SJSA1 (cell line): Measurements from ENCODE around the gene AKAP13. TPM values are rescaled to one million over a fixed set of nuclear protein-coding genes. Genes with fewer than 3 reads are reported as not detected.
A peak's percentile ranks its signal among the peaks of the same experiment; 100 is the strongest.

ENCODE experiments used
- DNase-seq, 2 experiments: peaks; one replicate each; pipeline ENCODE4 v3.0.0-alpha.2; 2015 to 2020; ENCODE audit warnings: low spot score in 2 of 2, low read depth in 1 of 2
- H3K27ac ChIP-seq: fragments of 250-450 bp; sonication (Bioruptor Pico); 2 replicates; pipeline ENCODE4 v1.5.1; 2020; ENCODE audit warnings: mild to moderate bottlenecking, moderate library complexity
- H3K27me3 ChIP-seq: fragments of 250-450 bp; sonication (Bioruptor Pico); replicated peaks from 2 replicates; pipeline ENCODE4 v1.5.1; 2020; ENCODE audit warnings: mild to moderate bottlenecking, moderate library complexity
- H3K36me3 ChIP-seq: fragments of 250-450 bp; sonication (Bioruptor Pico); 2 replicates; pipeline ENCODE4 v1.5.1; 2020; ENCODE audit warnings: mild to moderate bottlenecking
- H3K4me1 ChIP-seq: fragments of 250-450 bp; sonication (Bioruptor Pico); replicated peaks from 2 replicates; pipeline ENCODE4 v1.6.1; 2021; ENCODE audit warnings: mild to moderate bottlenecking
- H3K4me3 ChIP-seq: fragments of 250-450 bp; sonication (Bioruptor Pico); 2 replicates; pipeline ENCODE4 v1.5.1; 2020; ENCODE audit warnings: mild to moderate bottlenecking
- H3K9me3 ChIP-seq: fragments of 250-450 bp; sonication (Bioruptor Pico); replicated peaks from 2 replicates; pipeline ENCODE4 v1.5.1; 2020; ENCODE audit warnings: mild to moderate bottlenecking
- total RNA-seq: library from RNA; depleted of rRNA; stranded (reverse); fragments of >200 nt; shearing (Covaris generic); gene quantifications from 2 replicates; pipeline ENCODE4 v1.2.3, GENCODE V29; 2014

The AKAP13 gene
- total RNA-seq, 1 experiment from 2014 or later, result 65.4 TPM

DNA sequence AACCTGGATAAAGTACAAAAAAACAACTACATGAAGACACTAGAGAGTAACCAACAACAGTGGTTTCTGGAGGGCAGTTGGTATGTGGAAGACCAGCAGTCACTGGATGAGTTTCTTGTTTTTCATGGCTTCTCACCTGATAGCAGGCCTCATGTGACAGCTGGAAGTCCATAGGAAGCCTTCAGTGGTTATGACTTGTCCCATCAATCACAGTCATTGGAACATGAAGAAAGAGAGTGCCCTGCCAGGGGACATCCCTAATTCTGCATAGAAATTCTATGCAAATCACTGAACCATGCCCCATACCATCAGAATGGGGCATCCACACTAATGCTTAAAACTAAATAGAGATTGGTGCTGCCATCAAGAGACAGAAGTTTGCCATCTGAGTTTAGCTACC is 81.6 kb downstream of the AKAP13 start:
- no peaks in the 10 kb centered on the region; the same call in 1 of the 2 replicates for H3K4me1 ChIP-seq
- H3K9me3 ChIP-seq, result no peaks in the 10 kb centered on the region
- DNase-seq, result no peak
- H3K4me3 ChIP-seq, result no peak overlapping the region
- peaks cover 3% of the 10 kb centered on the region; the same call in 1 of the 2 replicates for H3K36me3 ChIP-seq
- H3K27ac ChIP-seq, result no peak overlapping the region
- H3K27me3 ChIP-seq, result no peaks in the 10 kb centered on the region; the same call in 1 of the 2 replicates

DNA sequence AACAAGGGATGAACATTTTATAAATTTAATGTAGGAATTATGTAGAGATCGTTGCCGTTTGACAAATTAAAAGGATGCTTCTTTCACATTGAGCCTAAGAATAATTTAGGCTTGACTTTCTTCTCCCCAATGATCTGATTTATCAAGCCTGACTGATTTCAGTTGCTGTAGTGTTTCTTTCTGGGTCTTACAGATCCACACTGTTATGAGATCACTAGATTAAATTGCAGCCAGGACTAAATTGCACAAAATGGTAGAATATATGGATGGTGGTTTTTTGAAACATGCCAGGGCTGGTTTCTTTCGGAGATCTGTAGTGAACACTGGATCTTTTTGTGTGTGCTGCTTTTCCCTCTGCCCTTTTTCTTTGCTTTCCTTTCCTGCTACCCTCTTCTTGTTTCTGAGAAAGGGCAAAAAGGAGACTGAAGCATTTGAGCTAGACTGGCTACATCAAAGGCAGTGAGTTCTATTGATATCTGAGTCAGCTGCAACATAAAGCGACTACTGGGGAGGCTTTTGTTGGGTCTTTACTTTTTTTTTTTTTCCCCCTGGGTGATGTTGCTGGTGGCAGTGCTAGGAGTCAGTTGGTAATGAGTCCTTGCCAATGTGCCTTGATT is 83.0 kb downstream of the AKAP13 start:
- DNase-seq, result no peak
- no peak overlapping the region for H3K4me3 ChIP-seq
- no peak overlapping the region for H3K27ac ChIP-seq
- H3K27me3 ChIP-seq, result no peaks in the 10 kb centered on the region; the same call in 1 of the 2 replicates
- no peaks in the 10 kb centered on the region for H3K9me3 ChIP-seq
- H3K36me3 ChIP-seq, result peaks cover 3% of the 10 kb centered on the region; the same call in 1 of the 2 replicates
- H3K4me1 ChIP-seq, result no peaks in the 10 kb centered on the region; the same call in 1 of the 2 replicates

GRCh38 chr15:85463976-85464375 is 83.6 kb downstream of the AKAP13 start:
- Histone ChIP-seq H3K36me3 (peaks cover 3% of the 10 kb centered on the region; the same call in 1 of the 2 replicates), H3K4me3 (no peak overlapping the region), H3K27ac (no peak overlapping the region), H3K27me3 (no peaks in the 10 kb centered on the region; the same call in 1 of the 2 replicates), H3K9me3 (no peaks in the 10 kb centered on the region), H3K4me1 (no peaks in the 10 kb centered on the region; the same call in 1 of the 2 replicates)
- DNase-seq, result no peak

DNA sequence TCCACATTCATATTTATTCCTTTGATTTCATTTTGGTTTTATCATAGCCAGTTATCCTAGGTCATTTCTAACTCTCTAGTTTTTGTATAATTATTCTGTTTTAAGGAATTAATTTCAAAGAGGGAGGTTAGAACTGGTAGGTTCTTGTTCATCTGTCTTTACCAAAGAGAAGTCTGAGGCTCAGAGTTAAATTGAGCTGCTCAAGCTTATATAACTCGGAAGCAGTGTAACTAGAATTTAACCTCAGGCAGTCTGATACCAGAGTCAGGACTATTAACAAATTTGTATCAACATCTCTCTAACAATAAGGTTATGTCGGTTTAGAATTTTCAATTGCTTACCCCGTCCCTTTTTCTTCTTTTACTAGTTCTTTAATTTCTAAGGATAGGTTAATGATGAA is 84.1 kb downstream of the AKAP13 start:
- DNase-seq, result no peak
- no peak overlapping the region for H3K4me3 ChIP-seq

GRCh38 chr15:85470563-85471271 is 90.3 kb downstream of the AKAP13 start:
- no peak for DNase-seq
- Histone ChIP-seq H3K36me3 (no peaks in the 10 kb centered on the region), H3K9me3 (no peaks in the 10 kb centered on the region), H3K4me1 (peaks cover 26% of the 10 kb centered on the region), H3K27ac (no peak overlapping the region), H3K27me3 (no peaks in the 10 kb centered on the region), H3K4me3 (no peak overlapping the region)

More for the DNA sequence above, 84.1 kb downstream of the AKAP13 start:
- Histone ChIP-seq H3K27me3 (no peaks in the 10 kb centered on the region; the same call in 1 of the 2 replicates), H3K9me3 (no peaks in the 10 kb centered on the region), H3K36me3 (peaks cover 3% of the 10 kb centered on the region; the same call in 1 of the 2 replicates), H3K4me1 (no peaks in the 10 kb centered on the region), H3K27ac (no peak overlapping the region)

DNA sequence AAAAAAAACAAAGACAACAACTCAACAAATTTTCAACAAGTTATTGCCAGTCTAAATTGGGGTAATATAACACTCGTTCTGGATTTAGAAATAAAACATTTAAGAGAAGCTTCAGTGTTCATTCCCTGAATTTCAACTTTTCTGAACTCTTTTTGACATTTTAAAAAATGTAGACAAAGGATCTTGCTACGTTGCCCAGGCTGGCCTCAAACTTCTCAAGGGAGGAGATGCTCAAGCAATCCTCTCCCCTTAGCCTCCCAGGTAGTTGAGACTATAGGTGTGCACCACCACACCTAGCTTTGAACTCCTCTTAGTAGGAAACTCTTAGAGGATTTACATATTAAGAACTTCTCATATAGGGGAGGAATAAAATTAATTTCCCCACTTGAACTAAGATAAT is 91.9 kb downstream of the AKAP13 start:
- H3K4me1 ChIP-seq, result peaks cover 34% of the 10 kb centered on the region
- no peaks in the 10 kb centered on the region for H3K27me3 ChIP-seq
- H3K9me3 ChIP-seq, result no peaks in the 10 kb centered on the region
- no peak for DNase-seq
- H3K4me3 ChIP-seq, result no peak overlapping the region
- no peaks in the 10 kb centered on the region for H3K36me3 ChIP-seq
- no peak overlapping the region for H3K27ac ChIP-seq

DNA sequence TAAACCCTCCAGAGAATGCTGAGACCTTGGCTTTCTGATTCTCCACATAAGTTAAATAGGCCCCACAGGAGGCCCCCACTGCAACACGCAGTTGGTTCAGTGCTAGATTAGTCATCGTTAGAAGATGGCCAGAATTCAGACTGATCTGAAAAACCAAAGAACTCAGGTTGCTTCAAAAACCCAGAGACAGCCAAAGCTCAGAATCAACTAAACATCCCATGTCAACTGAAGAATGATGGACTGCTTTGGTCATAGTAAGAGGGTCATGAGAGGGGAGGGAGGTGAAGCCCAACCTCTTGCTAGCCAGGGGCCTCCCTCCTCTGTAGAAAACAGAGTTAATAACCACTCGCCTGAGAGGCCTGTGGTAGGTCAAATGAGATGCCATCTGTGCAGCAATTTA is 93.1 kb downstream of the AKAP13 start:
- Histone ChIP-seq H3K36me3 (no peaks in the 10 kb centered on the region), H3K27ac (0 out of 2 replicates have a peak overlapping the region, but pooled peaks have one; percentile 2), H3K4me3 (no peak overlapping the region), H3K9me3 (no peaks in the 10 kb centered on the region), H3K27me3 (no peaks in the 10 kb centered on the region), H3K4me1 (peaks cover 45% of the 10 kb centered on the region)
- peak; percentile 56 to 57 for DNase-seq

GRCh38 chr15:85474700-85475316 is 94.4 kb downstream of the AKAP13 start:
- Histone ChIP-seq H3K27ac (no peak overlapping the region), H3K36me3 (no peaks in the 10 kb centered on the region), H3K9me3 (no peaks in the 10 kb centered on the region), H3K4me1 (peaks cover 58% of the 10 kb centered on the region), H3K4me3 (no peak overlapping the region), H3K27me3 (no peaks in the 10 kb centered on the region)
- DNase-seq, result no peak

DNA sequence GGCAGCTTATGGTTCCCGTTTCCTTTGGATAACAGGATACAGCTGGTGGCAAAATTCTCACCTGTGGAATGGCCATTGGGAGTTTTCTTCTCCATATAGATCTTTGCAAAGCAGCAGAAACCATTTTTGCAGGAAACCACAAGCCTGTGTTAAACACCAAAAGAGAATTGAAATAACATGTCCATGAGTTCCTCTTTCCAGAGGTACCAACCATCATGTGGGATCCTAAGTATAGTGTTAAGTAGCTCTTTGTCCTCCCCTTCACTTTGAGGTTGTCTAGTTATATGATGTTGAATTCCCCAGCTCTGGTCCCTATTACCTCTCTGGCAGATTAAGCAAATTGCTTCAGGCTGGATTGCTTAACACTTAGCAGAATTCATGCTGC is 94.9 kb downstream of the AKAP13 start:
- Histone ChIP-seq H3K9me3 (no peaks in the 10 kb centered on the region), H3K27me3 (no peaks in the 10 kb centered on the region), H3K36me3 (no peaks in the 10 kb centered on the region), H3K4me3 (no peak overlapping the region), H3K27ac (no peak overlapping the region), H3K4me1 (peaks cover 63% of the 10 kb centered on the region)
- no peak for DNase-seq

DNA sequence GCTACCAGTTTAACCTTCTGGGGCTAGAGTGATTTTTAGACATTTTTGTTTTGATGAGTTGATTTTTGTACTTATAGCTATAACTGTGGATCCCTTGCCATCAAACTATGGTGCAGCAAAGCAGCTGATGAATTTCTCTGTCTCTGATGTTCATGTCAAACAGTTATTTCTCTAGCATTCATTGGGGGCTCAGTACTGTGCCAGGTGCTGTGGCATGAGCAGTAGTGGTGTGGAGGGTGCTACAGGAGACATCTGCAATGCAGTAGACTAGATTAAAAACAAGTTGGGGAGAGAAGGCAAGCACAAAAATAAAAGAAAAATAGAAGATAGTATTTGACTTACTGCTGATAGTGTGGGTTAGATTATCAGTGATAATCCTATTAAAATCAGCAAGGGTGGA is 95.3 kb downstream of the AKAP13 start:
- Histone ChIP-seq H3K4me3 (no peak overlapping the region), H3K27ac (no peak overlapping the region), H3K27me3 (no peaks in the 10 kb centered on the region), H3K9me3 (no peaks in the 10 kb centered on the region), H3K4me1 (peaks cover 65% of the 10 kb centered on the region), H3K36me3 (no peaks in the 10 kb centered on the region)
- no peak for DNase-seq

- Histone ChIP-seq H3K36me3 (no peaks in the 10 kb centered on the region), H3K9me3 (no peaks in the 10 kb centered on the region), H3K4me3 (no peak overlapping the region), H3K27me3 (no peaks in the 10 kb centered on the region), H3K4me1 (peaks cover 78% of the 10 kb centered on the region), H3K27ac (no peak overlapping the region)
- no peak for DNase-seq
Observed at GRCh38 chr15:85477061-85477460, 96.7 kb downstream of the AKAP13 start.

DNA sequence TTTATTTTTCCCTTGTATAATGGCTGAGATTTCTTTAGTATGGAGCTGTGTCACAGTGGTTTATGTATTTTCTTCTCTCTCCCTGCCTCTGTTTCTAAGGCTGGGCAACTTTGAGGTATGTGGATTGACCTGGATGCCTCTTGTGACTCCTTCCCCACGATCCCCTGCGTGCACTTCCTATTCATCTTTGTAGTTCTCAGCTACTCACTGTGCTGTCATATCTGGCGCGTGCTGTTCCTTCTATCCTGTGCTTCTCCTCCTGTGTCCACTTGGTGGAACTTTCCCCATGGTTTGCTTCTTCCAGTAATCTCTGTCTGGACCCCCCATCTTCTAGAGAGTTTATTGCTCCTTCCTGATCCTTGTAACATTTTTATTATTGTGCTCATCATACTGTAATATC is 97.3 kb downstream of the AKAP13 start:
- DNase-seq, result peak; percentile 31 to 57
- Histone ChIP-seq H3K9me3 (no peaks in the 10 kb centered on the region), H3K4me3 (no peak overlapping the region), H3K27ac (peak overlapping the region; percentile 81; the same call in 1 of the 2 replicates), H3K27me3 (no peaks in the 10 kb centered on the region), H3K36me3 (no peaks in the 10 kb centered on the region), H3K4me1 (peaks cover 81% of the 10 kb centered on the region)

DNA sequence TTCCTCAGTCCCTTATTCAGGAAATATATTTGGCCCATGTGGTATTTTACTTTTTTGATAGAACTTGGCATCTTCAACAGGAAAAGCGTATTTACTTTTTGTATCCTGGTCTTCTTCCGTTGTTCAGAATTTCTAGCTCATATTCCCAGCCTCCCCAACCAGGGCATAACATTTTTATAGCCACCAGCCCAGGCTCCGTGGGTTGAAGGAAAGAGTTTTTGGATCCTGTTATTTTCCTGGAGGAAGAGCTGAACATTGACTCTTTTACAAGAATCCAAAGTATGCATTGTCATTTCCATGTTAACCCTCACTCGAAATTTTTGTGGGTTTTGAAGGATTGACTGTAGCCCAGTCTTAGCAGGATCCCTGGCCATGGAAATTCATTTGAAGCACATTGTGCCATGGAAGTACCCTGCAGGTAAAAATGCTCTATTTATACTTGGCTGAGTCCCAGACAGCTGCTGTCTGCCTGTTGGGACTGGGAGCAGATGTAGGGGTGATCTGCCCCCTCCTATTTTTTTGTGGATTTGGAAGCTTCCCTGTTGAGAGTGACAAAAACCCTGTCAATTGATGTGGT is 98.8 kb downstream of the AKAP13 start:
- DNase-seq, result peak; percentile 55 to 86
- Histone ChIP-seq H3K9me3 (no peaks in the 10 kb centered on the region), H3K4me3 (no peak overlapping the region), H3K27me3 (no peaks in the 10 kb centered on the region), H3K36me3 (no peaks in the 10 kb centered on the region), H3K4me1 (peaks cover 76% of the 10 kb centered on the region), H3K27ac (peak overlapping the region; percentile 81)
